GM19351 (cell line): Measurements from ENCODE around the gene POU2AF3.
"Not testable (repeated sequence)": the region's sequence is repeated elsewhere in the genome, so short reads cannot be mapped to it uniquely, and the experiment has no call there.

Source experiments
- ATAC-seq: cut with Tn5 transposase; IDR thresholded peaks from one replicate; pipeline ENCODE4 v1.9.1; 2021; ENCODE audit warnings: mild to moderate bottlenecking, moderate library complexity; ENCODE audit not compliant: unreplicated experiment

POU2AF3 gene, protein sequence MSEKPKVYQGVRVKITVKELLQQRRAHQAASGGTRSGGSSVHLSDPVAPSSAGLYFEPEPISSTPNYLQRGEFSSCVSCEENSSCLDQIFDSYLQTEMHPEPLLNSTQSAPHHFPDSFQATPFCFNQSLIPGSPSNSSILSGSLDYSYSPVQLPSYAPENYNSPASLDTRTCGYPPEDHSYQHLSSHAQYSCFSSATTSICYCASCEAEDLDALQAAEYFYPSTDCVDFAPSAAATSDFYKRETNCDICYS

DNA sequence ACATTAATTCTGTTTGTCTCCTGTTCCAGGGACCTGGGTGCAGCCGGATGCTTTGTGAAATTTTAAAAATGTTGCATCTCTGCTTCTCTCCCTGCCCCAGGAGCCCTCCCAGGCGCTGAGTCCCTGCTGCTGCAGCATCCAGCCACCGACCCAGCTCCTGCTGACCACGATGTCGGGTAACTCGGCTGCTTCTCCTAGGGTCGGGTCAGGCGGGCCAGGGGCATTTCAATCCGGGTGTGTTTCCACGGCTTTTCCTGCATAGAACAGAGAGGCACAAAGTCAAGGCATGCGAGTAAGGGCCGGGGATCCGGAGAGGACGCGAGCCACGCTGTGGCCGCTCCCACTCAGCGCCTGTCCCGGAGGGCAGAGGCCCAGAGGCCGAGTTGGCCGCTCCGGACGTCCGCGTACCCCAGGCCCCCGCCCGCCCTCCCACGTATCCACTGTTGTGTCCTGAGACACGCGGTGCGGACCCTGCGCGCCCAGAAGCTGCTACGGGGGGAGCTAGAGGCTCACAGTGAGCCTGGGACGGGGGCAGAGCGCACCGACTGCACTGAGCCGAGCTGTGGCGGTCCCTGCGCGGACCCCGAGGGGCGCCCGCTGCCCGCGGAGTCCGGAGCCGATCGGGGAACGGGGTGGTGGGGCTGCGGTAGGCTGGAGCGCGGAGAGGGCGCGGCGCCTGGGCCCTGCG, at the start of gene POU2AF3:
POU2AF3 (plus strand) TSS at position 134 of the 688 bp plus-strand sequence; CDS start at position 170, 36 bp downstream.
- ATAC-seq = peak; percentile 33

GRCh38 chr11:111250936-111251335, 47.4 kb upstream of the POU2AF3 start:
- no peak for ATAC-seq

DNA sequence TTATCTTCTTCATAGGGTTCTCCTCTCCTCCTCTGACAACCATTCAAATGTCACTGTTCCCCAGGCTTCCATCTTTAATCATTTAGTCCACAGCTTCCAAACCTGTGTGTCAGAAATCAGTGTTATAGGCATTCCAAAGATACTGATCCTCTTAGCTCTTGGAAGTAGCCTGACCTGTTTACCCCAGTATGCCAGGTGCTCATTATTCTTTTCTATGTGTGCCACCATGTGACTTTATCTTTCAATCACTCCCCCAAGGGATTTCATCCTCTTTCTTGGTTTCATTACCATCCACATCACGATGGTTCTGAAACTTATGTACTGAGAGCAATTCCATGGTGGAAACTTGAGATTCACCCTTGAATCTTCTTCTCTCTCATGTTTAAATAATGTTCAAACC, 45.2 kb upstream of the POU2AF3 start:
- no peak for ATAC-seq

DNA sequence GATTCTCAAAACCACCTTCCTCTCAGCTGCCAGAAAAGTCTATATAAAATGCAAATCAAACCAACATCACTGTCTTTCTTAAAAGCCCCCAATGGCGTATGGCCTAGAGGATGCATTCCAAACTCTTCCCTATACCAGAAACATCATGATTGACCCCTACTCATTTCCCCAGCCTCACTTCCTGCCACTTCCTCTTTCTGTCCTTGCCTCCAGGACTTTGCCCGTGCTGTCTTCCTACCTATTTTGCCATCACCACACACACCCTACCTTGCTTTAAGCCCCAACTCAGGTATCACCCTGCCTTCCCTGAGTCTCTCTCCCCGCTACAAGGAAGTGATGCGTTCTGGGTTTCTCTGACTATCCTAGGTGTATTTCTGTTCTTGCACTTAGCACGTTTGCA, 44.7 kb upstream of the POU2AF3 start:
- ATAC-seq = no peak

GRCh38 chr11:111258046-111258445, 40.3 kb upstream of the POU2AF3 start:
- no peak for ATAC-seq

DNA sequence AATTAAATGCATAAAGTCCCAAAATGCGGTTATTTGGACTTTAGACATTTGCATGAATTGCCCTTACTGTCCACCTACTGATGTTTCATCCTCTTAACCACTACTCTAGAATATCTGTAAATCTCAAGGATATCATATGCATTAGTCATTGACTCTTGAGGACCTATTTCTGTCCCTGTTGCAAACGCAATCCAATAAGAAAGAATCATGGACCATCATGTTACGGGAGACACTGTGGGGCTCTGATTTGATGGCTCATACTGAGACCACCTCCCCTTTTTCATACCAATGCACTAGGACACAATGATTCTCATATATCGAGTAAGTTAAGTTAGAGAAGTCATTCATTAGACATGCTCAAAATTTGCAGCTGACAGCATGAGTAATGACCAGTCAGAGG, 38.5 kb upstream of the POU2AF3 start:
- no peak for ATAC-seq

DNA sequence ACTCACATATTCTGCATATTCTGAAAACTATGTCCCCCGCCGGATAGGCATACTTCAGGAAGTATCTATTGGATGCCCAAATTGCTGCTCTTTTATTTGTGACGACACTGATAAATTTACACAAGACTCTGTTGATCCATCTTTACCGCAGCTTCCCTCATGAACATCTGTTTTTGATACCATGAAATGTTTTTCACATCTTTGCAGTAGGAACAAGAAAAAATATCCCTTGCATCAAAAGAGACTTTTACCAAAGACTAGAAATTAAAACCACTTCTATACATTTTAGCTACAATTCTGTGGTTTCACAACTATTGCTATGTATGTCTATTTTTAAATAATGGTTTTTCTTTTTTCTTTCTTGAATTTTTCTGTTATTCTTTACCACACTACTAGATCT, 37.5 kb upstream of the POU2AF3 start:
- ATAC-seq = no peak

- ATAC-seq = no peak
Observed at GRCh38 chr11:111264646-111265045, 33.7 kb upstream of the POU2AF3 start.

GRCh38 chr11:111265421-111265820, 32.9 kb upstream of the POU2AF3 start:
- no peak for ATAC-seq

GRCh38 chr11:111268303-111268702, 30.0 kb upstream of the POU2AF3 start:
- not testable (repeated sequence) for ATAC-seq

DNA sequence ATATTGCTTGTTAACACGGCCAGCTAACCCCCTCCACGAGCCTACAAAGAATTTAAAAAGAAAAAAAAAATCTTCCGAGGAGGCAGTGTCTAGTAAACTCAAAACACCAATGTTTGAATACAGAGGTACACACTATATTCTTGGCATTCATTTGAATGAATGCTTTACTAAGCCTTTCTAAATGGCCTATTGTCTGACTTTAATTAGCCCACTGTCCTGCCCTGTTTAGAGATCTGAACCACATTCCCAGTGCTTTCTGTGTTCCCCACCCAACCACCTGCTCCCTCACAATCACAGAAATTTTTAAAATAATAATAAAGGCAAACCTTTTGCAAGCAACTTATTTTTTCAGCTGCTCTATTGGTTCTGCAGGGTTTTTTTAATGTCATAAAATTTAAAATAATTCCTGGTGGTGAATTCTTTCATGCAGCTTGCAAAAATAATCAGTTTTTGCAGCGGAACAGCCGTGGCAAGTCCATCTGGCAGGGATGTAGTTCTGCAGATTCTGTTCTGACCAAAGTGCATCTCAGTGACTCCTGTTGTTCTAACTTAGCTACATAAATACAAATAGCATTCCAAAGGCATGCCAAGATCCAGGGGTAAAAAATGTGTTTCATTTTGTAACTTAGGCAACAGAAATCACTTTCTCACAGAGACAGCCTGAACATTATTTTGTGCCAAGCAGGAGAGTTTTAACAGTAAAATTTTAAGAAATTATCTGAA, 29.0 kb upstream of the POU2AF3 start:
- no peak for ATAC-seq

- no peak for ATAC-seq
Observed at GRCh38 chr11:111272420-111272819, 25.9 kb upstream of the POU2AF3 start.

DNA sequence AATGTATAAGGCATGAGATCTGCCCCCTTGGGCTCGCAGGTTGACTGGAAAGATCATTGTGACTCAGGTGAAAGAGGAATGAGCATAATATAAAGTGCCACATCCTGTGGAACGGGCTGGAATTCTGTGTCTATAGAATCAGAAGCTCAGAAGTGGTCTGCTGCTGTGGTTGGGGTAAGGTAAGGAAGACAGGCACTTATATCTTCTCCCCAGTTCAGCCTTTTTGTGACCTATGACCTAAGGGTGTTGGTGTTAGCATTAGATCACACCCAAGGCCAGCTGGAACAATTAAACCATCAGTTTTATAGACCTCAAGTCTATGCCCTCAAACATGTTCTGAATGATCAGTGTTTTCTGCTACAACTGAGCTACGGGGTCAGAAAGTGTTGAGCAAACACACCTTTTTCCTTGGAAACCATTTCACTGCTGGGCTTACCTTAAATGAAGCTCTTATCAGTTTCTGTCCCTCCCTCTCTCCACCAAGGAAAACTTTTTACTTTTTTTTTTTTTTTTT, 15.7 kb upstream of the POU2AF3 start:
- ATAC-seq = no peak

GRCh38 chr11:111283945-111284481, 14.3 kb upstream of the POU2AF3 start:
- ATAC-seq = no peak

- ATAC-seq = no peak
Observed at GRCh38 chr11:111285189-111286091, 12.9 kb upstream of the POU2AF3 start.

- ATAC-seq = no peak
Observed at GRCh38 chr11:111291764-111292163, 6.6 kb upstream of the POU2AF3 start.

- ATAC-seq = not testable (repeated sequence)
Observed at GRCh38 chr11:111292408-111292807, 5.9 kb upstream of the POU2AF3 start.

- ATAC-seq = no peak
Observed at GRCh38 chr11:111296196-111296595, 2.1 kb upstream of the POU2AF3 start.

DNA sequence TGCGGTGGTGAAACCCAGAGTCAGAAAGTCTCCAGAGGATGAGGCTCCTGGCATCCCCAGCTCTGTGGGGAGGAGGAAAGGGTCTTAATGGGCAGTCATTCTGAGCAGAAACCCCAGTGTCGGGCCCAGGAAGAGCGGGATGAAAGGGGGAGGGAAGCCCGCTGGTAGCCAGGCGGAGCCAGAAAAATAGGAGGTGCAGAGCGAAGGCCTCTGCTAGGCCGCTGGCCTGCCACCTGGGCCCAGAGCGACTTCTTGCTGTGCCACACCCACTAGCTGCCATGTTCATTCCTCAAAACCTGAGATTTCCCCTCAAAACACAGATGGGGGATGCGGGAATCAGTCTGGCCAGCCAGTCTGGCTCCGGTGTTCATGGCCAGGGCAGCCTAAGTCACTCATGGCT, 650 bp upstream of the POU2AF3 start:
- ATAC-seq = no peak
